Measurements from ENCODE around the gene RIBC1. TPM values are rescaled to one million over a fixed set of nuclear protein-coding genes. Genes with fewer than 3 reads are reported as not detected.

The RIBC1 gene
- total and polyA plus RNA-seq, 9 of the 15 experiments (the other 6 are each of a cell fraction or from before 2014, with no cell fraction given), result 0.07 to 0.51 (median 0.44) TPM

DNA sequence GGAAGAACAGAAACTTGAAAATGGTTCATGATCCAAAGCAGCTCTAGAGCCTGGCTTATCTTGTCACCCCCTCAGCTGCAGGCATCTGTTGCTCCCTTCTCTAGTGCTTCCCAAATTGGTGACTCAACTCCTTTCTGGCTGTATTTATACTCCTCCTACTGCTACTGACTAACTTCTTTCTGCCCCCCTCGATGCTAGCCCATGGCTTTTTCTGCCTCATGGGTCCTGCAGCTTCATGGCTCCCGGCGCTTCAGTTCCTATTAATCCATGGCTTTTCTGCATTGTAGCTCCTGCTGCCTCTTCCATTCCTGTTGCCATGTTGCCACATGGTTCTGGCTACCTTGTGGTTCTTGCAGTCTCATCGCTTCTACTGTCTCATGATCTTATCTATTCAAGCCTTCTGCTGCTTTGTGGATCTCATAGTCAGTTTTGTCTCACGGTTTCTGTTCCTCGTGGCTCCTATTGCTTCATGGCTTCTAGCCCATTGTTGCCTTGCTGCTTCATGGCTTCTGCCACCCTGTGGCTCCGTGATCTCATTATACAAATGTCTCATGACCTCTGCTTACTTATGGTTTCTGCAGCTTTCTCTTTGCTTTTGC lies 48.4 kb upstream of the RIBC1 start (continued):
- TF ChIP-seq MYC (IDR thresholded peaks at IDR 0.05; ENCODE audit: low read depth, low read length) (peak; percentile 90), MYC (CRISPR knock-in tag; IDR thresholded peaks at IDR 0.05; ENCODE audit: borderline replicate concordance, low read depth) (no peak), DDX20 (tag; IDR thresholded peaks at IDR 0.05; ENCODE audit: low read depth) (no peak), ARHGAP35 (IDR thresholded peaks at IDR 0.05; ENCODE audit: partially characterized antibody) (no peak), CTCFL (IDR thresholded peaks at IDR 0.05; ENCODE audit: borderline replicate concordance, insufficient read depth, low read depth, low read length, poor library complexity, severe bottlenecking) (no peak), HNRNPLL (IDR thresholded peaks at IDR 0.05; ENCODE audit: low read depth, low read length, poor library complexity, severe bottlenecking) (no peak), SRSF3 (IDR thresholded peaks at IDR 0.05; ENCODE audit: insufficient read depth, low read length) (no peak), FOXO4 (CRISPR knock-in tag; IDR thresholded peaks at IDR 0.05) (no peak), MBD2 (IDR thresholded peaks at IDR 0.05; ENCODE audit: borderline replicate concordance, low read depth) (no peak), SAFB2 (IDR thresholded peaks at IDR 0.05; ENCODE audit: borderline replicate concordance, low read depth, low read length, severe bottlenecking) (no peak), NEUROD1 (IDR thresholded peaks at IDR 0.05; ENCODE audit: borderline replicate concordance, low read depth, low read length, partially characterized antibody) (no peak), GATAD2A (IDR thresholded peaks at IDR 0.05) (peak; percentile 11; the same call in 1 of the 2 replicates), BACH1 (tag; IDR thresholded peaks at IDR 0.05) (no peak; the same call in 1 of the 2 replicates), NFIX (CRISPR knock-in tag; IDR thresholded peaks at IDR 0.05; ENCODE audit: low read depth) (no peak), KLF10 (CRISPR knock-in tag; IDR thresholded peaks at IDR 0.05) (no peak)
- TF ChIP-seq, protein P1, sequence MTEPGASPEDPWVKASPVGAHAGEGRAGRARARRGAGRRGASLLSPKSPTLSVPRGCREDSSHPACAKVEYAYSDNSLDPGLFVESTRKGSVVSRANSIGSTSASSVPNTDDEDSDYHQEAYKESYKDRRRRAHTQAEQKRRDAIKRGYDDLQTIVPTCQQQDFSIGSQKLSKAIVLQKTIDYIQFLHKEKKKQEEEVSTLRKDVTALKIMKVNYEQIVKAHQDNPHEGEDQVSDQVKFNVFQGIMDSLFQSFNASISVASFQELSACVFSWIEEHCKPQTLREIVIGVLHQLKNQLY (CRISPR knock-in tag; conservative IDR thresholded peaks at IDR 0.05), result no peak
- TF ChIP-seq, protein P2, sequence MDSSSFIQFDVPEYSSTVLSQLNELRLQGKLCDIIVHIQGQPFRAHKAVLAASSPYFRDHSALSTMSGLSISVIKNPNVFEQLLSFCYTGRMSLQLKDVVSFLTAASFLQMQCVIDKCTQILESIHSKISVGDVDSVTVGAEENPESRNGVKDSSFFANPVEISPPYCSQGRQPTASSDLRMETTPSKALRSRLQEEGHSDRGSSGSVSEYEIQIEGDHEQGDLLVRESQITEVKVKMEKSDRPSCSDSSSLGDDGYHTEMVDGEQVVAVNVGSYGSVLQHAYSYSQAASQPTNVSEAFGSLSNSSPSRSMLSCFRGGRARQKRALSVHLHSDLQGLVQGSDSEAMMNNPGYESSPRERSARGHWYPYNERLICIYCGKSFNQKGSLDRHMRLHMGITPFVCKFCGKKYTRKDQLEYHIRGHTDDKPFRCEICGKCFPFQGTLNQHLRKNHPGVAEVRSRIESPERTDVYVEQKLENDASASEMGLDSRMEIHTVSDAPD (CRISPR knock-in tag; IDR thresholded peaks at IDR 0.05), result no peak
- TF ChIP-seq, protein P3, sequence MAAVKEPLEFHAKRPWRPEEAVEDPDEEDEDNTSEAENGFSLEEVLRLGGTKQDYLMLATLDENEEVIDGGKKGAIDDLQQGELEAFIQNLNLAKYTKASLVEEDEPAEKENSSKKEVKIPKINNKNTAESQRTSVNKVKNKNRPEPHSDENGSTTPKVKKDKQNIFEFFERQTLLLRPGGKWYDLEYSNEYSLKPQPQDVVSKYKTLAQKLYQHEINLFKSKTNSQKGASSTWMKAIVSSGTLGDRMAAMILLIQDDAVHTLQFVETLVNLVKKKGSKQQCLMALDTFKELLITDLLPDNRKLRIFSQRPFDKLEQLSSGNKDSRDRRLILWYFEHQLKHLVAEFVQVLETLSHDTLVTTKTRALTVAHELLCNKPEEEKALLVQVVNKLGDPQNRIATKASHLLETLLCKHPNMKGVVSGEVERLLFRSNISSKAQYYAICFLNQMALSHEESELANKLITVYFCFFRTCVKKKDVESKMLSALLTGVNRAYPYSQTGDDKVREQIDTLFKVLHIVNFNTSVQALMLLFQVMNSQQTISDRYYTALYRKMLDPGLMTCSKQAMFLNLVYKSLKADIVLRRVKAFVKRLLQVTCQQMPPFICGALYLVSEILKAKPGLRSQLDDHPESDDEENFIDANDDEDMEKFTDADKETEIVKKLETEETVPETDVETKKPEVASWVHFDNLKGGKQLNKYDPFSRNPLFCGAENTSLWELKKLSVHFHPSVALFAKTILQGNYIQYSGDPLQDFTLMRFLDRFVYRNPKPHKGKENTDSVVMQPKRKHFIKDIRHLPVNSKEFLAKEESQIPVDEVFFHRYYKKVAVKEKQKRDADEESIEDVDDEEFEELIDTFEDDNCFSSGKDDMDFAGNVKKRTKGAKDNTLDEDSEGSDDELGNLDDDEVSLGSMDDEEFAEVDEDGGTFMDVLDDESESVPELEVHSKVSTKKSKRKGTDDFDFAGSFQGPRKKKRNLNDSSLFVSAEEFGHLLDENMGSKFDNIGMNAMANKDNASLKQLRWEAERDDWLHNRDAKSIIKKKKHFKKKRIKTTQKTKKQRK (IDR thresholded peaks at IDR 0.05; ENCODE audit: borderline replicate concordance, low read depth, low read length), result no peak
